Endothelial cell (in vitro differentiated cells): Measurements from ENCODE around the gene CPOX. TPM values are rescaled to one million over a fixed set of nuclear protein-coding genes. Genes with fewer than 3 reads are reported as not detected.

ENCODE experiments used
- DNase-seq: peaks from one replicate; pipeline ENCODE4 v3.0.0; 2021; ENCODE audit warnings: low spot score
- H3K27ac Mint-ChIP-seq: one replicate; pipeline ENCODE4 v1.8.0; 2021; ENCODE audit warnings: mixed read lengths, inconsistent platforms; ENCODE audit not compliant: unreplicated experiment
- H3K27me3 Mint-ChIP-seq: one replicate; pipeline ENCODE4 v1.8.0; 2021; ENCODE audit warnings: mild to moderate bottlenecking, moderate library complexity, mixed read lengths, inconsistent platforms; ENCODE audit not compliant: unreplicated experiment
- H3K36me3 Mint-ChIP-seq: one replicate; pipeline ENCODE4 v1.8.0; 2021; ENCODE audit warnings: mild to moderate bottlenecking, low read depth, mixed read lengths, inconsistent platforms; ENCODE audit not compliant: unreplicated experiment
- H3K4me1 Mint-ChIP-seq: one replicate; pipeline ENCODE4 v1.8.0; 2021; ENCODE audit warnings: mild to moderate bottlenecking, mixed read lengths, inconsistent platforms; ENCODE audit not compliant: unreplicated experiment
- H3K4me3 Mint-ChIP-seq: one replicate; pipeline ENCODE4 v1.8.0; 2021; ENCODE audit warnings: mild to moderate bottlenecking, mixed read lengths, inconsistent platforms; ENCODE audit not compliant: unreplicated experiment
- H3K9me3 Mint-ChIP-seq: one replicate; pipeline ENCODE4 v1.8.0; 2021; ENCODE audit warnings: mixed read lengths, inconsistent platforms; ENCODE audit not compliant: unreplicated experiment
- CTCF ChIP-seq: fragments of 200-600 bp; sonication (generic); IDR thresholded peaks from one replicate; pipeline ENCODE4 v1.5.0; 2021; ENCODE audit warnings: antibody characterized with exemption; ENCODE audit not compliant: unreplicated experiment
- total RNA-seq: library from RNA; stranded (reverse); fragmentation: NEBNext Ultra II Directional; extraction: Animal tissue kit (Norgen Biotek cat#: 25700); gene quantifications from one replicate; pipeline ENCODE4 v1.2.1, GENCODE V29; 2021; ENCODE audit not compliant: unreplicated experiment

CPOX gene
- total RNA-seq, 1 donor from 2014 or later = 21.5 TPM

GRCh38 chr3:98553021-98553563 lies 40.3 kb downstream of the CPOX start:
- Mint-ChIP-seq H3K36me3 (no peaks in the 10 kb centered on the region), H3K4me3 (no peak overlapping the region), H3K9me3 (no peaks in the 10 kb centered on the region), H3K4me1 (peaks cover 14% of the 10 kb centered on the region), H3K27ac (no peak overlapping the region), H3K27me3 (peaks cover 5% of the 10 kb centered on the region)
- no peak for DNase-seq
- no peak for TF ChIP-seq CTCF

GRCh38 chr3:98552232-98553020 lies 41.0 kb downstream of the CPOX start:
- H3K36me3 Mint-ChIP-seq = no peaks in the 10 kb centered on the region
- TF ChIP-seq CTCF = no peak
- H3K27ac Mint-ChIP-seq = no peak overlapping the region
- no peak overlapping the region for H3K4me3 Mint-ChIP-seq
- peaks cover 14% of the 10 kb centered on the region for H3K4me1 Mint-ChIP-seq
- H3K27me3 Mint-ChIP-seq = peaks cover 5% of the 10 kb centered on the region
- H3K9me3 Mint-ChIP-seq = no peaks in the 10 kb centered on the region
- DNase-seq = no peak

GRCh38 chr3:98551754-98552153 lies 41.7 kb downstream of the CPOX start:
- H3K4me3 Mint-ChIP-seq = no peak overlapping the region
- H3K27ac Mint-ChIP-seq = no peak overlapping the region
- DNase-seq = no peak
- no peaks in the 10 kb centered on the region for H3K36me3 Mint-ChIP-seq
- H3K9me3 Mint-ChIP-seq = no peaks in the 10 kb centered on the region
- TF ChIP-seq CTCF = no peak
- H3K4me1 Mint-ChIP-seq = peaks cover 14% of the 10 kb centered on the region
- H3K27me3 Mint-ChIP-seq = peaks cover 5% of the 10 kb centered on the region

GRCh38 chr3:98551236-98551635 lies 42.2 kb downstream of the CPOX start:
- no peak for TF ChIP-seq CTCF
- DNase-seq = no peak
- Mint-ChIP-seq H3K27ac (no peak overlapping the region), H3K36me3 (no peaks in the 10 kb centered on the region), H3K9me3 (no peaks in the 10 kb centered on the region), H3K4me3 (no peak overlapping the region), H3K4me1 (peaks cover 14% of the 10 kb centered on the region), H3K27me3 (peaks cover 5% of the 10 kb centered on the region)

- TF ChIP-seq CTCF = no peak
- Mint-ChIP-seq H3K27ac (no peak overlapping the region), H3K9me3 (no peaks in the 10 kb centered on the region), H3K4me1 (peaks cover 14% of the 10 kb centered on the region), H3K36me3 (no peaks in the 10 kb centered on the region), H3K4me3 (no peak overlapping the region), H3K27me3 (peaks cover 5% of the 10 kb centered on the region)
- no peak for DNase-seq
Measured at GRCh38 chr3:98550833-98551232, 42.6 kb downstream of the CPOX start.
